HG03575 (cell line): ENCODE measurements around the gene MACF1.

Source experiments
- ATAC-seq: cut with Tn5 transposase; IDR thresholded peaks from one replicate; pipeline ENCODE4 v1.9.1; 2021; ENCODE audit not compliant: unreplicated experiment, insufficient number of reproducible peaks, low FRiP score; ENCODE audit errors: extremely low read depth

MACF1 gene

GRCh38 chr1:39404876-39405275, 200.4 kb downstream of the MACF1 start:
- ATAC-seq = no peak

GRCh38 chr1:39405358-39405757, 200.9 kb downstream of the MACF1 start:
- no peak for ATAC-seq

- no peak for ATAC-seq
Observed at GRCh38 chr1:39406533-39407450, 202.3 kb downstream of the MACF1 start.

- no peak for ATAC-seq
Observed at GRCh38 chr1:39407510-39407895, 203.0 kb downstream of the MACF1 start.

- ATAC-seq = no peak
Observed at GRCh38 chr1:39407896-39408640, 203.6 kb downstream of the MACF1 start.

- no peak for ATAC-seq
Observed at GRCh38 chr1:39408641-39409054, 204.2 kb downstream of the MACF1 start.

- no peak for ATAC-seq
Observed at GRCh38 chr1:39409055-39409816, 204.7 kb downstream of the MACF1 start.

- ATAC-seq = no peak
Observed at GRCh38 chr1:39410915-39411436, 206.5 kb downstream of the MACF1 start.

- ATAC-seq = no peak
Observed at GRCh38 chr1:39411526-39412478, 207.3 kb downstream of the MACF1 start.

- ATAC-seq = no peak
Observed at GRCh38 chr1:39412892-39413291, 208.4 kb downstream of the MACF1 start.

- no peak for ATAC-seq
Observed at GRCh38 chr1:39413902-39414528, 209.5 kb downstream of the MACF1 start.

GRCh38 chr1:39415553-39415952, 211.1 kb downstream of the MACF1 start:
- no peak for ATAC-seq

GRCh38 chr1:39416609-39417008, 212.1 kb downstream of the MACF1 start:
- no peak for ATAC-seq

- ATAC-seq = no peak
Observed at GRCh38 chr1:39418236-39418635, 213.7 kb downstream of the MACF1 start.

- no peak for ATAC-seq
Observed at GRCh38 chr1:39420493-39420892, 216.0 kb downstream of the MACF1 start.

GRCh38 chr1:39422614-39423013, 218.1 kb downstream of the MACF1 start:
- ATAC-seq = no peak

GRCh38 chr1:39425151-39425550, 220.7 kb downstream of the MACF1 start:
- no peak for ATAC-seq

- ATAC-seq = no peak
Observed at GRCh38 chr1:39425634-39426033, 221.1 kb downstream of the MACF1 start.
